ENCODE data around the gene TRAPPC8.
"Not testable (repeated sequence)": the region's sequence is repeated elsewhere in the genome, so short reads cannot be mapped to it uniquely, and the experiment has no call there.

Gene TRAPPC8

DNA sequence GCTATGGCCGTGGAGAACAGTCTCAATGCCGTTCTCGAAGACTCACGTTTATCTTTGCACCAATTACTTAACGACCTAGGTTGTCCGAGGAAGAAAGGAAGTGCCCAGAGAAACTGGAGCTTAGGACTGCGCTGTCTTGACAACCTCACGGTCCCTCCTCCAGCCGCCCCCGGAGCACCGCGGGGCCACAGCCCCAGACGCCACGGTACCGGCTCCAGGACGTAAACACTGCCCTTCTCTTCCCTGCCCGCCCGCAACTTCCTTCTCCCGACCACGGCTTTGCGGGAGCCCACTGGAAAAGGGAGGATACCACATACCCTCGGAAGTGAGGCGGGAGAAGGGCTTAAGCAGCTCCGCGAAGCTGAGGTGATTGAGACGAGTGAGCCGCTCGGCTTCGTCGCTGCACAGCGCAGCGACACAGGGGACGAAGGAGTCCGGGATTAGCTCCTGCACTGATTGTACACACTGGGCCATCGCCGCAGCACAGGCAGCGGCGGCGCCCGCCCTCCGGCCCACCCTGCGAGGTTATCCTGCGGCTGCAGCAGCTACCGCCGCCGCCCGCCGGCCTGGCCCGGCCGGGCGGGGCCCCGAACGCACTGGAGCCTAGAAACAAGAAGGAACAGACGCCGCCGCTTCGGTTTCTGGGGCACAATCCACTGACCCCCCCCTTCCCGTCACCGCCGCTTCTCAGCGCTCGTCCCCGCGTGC is 483 bp downstream of the TRAPPC8 start:
- in situ Hi-C loops (cut with HindIII; ENCODE audit: low sequenced_read_pairs): no loop called here

DNA sequence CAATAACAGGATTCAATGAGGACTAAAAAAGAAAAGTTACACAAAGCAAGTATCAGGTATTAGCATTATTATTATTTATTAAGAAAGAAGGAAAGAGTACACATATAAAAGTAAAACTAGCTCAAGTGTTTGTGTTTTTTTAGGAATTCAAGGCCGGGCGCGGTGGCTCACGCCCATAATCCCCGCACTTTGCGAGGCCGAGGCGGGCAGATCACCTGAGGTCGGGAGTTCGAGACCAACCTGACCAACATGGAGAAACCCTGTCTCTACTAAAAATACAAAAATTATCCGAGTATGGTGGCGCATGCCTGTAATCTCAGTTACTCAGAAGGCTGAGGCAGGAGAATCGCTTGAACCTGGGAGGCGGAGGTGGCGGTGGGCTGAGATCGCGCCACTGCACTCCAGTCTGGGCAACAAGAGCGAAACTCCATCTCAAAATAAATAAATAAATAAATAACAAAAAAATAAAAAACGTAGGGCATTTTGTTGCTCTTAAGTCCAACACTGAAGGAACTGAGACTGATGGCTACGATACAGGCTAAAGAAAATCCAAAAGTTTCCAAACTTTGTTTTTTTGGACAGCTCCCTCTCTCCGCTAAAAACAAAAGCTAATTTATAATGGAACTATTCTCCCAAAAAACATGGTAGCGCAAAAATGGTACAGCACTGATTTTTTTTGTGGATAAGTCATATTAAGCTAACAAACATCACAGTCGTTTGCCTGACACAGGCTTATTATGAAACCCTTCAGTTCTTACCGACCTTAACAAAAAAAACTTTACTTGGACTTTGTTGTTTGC is 1.7 kb downstream of the TRAPPC8 start:
- in situ Hi-C loops (cut with HindIII; ENCODE audit: low sequenced_read_pairs): no loop called here

DNA sequence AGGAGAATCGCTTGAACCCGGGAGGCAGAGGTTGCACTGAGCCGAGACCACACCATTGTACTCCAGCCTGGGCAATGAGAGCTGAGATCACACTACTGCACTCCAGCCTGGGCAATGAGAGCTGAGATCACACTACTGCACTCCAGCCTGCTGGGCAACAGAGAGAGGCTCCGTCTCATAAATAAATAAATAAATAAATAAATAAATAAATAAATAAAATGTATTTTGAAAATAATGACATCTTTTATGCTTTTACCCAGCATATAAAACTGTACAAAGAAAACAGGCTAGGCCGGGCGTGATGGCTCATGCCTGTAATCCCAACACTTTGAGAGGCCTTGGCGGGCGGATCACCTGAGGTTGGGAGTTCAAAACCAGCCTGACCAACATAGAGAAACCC is 8.2 kb downstream of the TRAPPC8 start:
- in situ Hi-C loops (cut with HindIII; ENCODE audit: low sequenced_read_pairs): not testable (repeated sequence)

DNA sequence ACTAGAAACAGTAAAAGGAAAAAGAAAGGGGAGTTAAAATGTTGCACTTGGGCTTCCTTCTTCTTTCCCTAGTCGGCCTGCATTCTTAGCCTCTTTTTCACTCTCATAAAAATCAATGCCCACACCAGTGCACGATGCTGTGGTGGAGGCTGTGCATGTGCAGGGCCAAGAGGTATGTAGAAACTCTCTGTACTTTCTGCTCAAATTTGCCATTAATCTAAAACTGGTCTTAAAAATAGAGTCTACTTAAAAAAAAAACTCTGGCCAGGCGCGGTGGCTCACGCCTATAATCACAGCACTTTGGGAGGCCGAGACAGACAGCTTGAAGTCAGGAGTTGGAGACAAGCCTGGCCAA is 11.1 kb downstream of the TRAPPC8 start:
- in situ Hi-C loops (cut with HindIII; ENCODE audit: low sequenced_read_pairs): no loop called here

DNA sequence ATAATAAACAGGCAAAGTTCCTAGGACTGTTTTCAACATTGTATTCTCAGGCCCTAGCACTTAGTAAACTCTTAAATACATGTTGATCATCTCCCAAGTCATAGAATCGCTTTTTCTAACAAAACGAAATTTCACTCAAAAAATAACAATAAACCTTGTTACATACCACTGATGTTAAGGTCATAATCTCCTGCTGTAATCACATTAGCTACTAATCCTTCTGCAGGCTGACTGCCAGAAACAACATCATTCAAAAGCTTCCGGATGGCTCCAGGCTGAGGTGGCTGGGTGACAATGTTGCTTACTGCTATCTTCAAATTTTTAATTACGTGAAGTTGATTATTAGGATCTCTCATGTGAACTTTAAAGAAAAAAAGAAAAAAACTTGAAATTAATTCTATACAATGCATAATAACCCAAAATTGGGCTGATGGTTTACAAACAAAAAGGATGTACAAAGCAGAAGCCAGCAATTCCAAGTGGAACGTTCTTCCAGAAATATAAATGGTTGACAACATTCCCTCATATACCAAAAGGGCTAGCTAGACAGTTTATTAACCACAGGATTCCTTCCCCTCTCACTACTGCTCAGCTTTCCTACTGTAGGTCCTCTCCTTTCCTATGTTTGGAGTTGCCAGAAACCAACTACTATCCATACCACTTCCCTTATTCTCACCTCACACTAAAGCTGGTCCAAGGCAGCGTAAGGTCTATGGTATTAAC is 11.6 kb downstream of the TRAPPC8 start:
- in situ Hi-C loops (cut with HindIII; ENCODE audit: low sequenced_read_pairs): no loop called here

DNA sequence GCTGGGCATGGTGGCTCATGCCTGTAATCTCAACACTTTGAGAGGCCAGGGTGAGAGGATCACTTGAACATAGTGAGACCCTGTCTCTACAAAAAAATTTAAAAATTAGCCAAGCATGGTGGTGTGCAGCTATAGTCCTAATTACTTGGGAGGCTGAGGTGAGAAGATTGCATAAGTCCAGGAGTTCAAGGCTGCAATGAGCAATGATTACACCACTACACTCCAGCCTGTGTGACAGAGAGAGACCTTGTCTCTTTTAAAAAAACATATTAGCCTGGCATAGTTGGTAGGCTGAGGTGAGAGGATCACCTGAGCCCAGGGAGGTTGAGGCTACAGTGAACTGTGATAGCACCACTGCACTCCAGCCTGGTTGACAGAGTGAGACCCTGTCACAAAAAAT is 13.7 kb downstream of the TRAPPC8 start:
- in situ Hi-C loops (cut with HindIII; ENCODE audit: low sequenced_read_pairs): no loop called here

DNA sequence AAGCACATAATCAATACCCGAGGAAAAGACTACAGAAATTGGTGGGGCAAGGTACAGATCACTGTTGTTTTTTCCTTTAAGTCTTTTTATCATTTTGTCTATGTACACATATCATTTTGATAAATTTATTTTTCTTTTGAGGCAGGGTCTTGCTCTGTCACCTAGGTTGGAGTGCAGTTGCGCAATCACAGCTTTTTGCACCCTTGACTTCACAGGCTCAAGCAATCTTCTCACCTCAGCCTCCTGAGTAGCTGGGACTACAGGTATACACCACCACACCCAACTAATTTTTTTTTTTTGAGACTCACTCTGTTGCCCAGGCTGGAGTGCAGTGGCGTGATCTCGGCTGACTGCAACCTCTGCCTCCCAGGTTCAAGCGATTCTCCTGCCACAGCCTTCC is 15.9 kb downstream of the TRAPPC8 start:
- in situ Hi-C loops (cut with HindIII; ENCODE audit: low sequenced_read_pairs): not testable (repeated sequence)

DNA sequence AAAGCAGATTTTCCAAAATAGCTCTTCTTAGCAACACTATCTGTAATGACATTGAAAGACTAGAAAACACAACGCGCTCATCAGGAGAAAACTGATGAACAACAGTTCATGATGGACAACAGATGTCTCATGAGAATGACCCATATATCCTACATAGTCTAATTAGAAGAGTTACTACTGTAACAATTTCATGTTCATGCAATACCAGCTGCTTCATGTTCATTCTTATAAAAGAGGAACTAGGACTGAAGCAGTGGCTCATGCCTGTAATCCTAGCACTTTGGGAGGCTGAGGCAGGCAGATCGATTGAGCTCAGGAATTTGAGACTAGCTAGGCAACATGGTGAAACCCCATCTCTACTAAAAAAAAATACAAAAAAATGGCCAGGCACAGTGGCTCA is 22.7 kb downstream of the TRAPPC8 start:
- in situ Hi-C loops (cut with HindIII; ENCODE audit: low sequenced_read_pairs): no loop called here

DNA sequence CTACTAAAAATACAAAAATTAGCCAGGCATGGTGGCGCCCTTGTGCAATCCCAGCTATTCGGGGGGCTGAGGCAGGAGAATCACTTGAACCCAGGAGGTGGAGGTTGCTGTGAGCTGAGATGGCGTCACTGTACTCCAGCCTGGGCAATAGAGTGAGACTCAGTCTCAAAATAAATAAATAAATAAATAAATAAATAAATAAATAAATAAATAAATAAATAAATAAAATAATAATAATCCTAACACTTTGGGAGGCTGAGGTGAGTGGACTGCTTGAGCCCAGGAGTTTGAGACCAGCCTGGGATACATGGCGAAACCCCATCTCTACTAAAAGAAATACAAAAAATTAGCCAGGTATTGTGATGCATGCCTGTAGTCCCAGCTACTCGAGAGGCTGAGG is 23.6 kb downstream of the TRAPPC8 start:
- in situ Hi-C loops (cut with HindIII; ENCODE audit: low sequenced_read_pairs): not testable (repeated sequence)

DNA sequence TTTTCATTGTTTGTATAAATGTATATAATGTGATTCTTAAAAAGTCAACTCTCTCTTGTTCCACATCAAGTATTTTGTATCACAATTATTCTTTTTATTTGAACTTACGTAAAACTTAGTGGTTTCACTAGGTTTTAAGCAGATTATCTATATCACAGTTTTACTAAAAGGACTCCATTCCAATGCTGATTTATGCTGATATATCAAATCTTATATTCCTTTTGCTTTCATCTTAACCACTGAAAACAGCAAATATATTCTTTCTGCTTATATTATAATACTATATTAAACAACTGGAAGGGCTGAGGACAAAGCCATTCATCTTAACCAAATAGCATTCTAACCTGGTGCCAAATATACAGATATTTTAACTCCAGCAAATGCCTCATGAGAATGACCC is 24.2 kb downstream of the TRAPPC8 start:
- in situ Hi-C loops (cut with HindIII; ENCODE audit: low sequenced_read_pairs): no loop called here

DNA sequence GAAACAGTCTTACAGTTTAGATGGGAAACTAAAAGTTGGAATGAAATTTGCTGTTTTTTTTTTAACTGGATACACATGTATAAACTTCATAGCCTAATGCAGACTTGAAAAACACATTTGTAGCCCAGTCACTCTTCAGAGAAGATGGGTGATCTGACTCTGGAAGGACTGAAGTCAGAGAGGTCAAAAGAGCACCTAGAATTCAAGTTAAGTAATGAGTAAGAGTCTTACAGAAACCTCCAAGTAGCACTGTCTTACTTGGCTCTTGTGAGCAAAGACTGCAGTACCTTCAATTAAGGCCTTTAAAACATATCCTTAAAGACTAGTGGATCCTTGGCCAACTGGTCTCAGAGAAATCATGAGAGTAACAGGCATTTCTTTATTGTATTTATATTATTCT is 41.9 kb downstream of the TRAPPC8 start:
- in situ Hi-C loops (cut with HindIII; ENCODE audit: low sequenced_read_pairs): no loop called here

DNA sequence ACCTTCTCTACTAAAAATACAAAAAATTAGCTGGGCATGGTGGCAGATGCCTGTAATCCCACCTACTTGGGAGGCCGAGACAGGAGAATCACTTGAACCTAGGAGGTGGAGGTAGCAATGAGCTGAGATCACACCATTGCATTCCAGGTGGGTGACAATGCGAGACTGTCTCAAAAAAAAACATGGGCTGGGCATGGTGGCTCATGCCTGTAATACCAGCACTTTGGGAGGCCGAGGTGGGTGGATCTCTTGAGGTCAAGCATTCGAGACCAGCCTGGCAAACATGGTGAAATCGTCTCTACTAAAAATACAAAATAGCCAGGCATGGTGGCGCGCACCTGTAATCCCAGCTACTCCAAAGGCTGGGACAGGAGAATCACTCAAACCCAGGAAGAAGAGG is 43.2 kb downstream of the TRAPPC8 start:
- in situ Hi-C loops (cut with HindIII; ENCODE audit: low sequenced_read_pairs): not testable (repeated sequence)

DNA sequence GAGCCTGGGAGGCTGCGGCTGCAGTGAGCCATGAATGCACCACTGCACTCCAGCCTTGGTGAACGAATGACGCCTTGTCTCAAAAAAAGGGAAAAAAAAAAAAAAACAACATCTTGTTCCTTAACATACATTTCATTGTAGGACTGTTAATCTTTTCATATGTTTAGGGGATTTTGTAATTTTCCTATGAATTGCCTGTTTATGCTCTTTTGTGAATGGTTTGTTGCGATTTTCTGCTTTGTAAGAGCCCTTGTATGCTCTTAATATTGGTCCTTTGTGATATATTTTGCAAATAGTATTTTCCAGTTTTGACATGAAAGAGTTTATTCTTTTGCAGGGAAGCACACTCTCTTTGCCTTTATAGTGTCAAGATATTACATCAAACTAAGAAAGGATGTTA is 50.0 kb downstream of the TRAPPC8 start:
- in situ Hi-C loops (cut with HindIII; ENCODE audit: low sequenced_read_pairs): no loop called here

DNA sequence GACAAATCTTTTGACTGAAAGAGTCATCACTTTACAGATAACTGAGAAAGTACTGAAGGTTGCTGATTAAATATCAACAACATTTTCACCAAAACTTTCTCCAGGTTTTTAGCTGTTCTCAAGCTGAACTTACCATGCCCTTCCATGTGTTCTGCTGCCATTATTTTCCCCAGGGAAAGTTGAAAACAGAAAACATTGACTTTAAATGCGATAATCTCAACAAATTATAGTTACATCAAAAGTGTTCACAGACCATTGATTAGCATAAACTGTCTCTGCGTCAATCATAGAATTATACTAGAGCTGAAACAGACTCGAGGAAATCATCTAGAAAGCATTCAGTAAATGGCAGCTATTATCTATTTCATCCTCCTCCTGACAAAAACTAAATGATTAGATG is 51.4 kb downstream of the TRAPPC8 start:
- in situ Hi-C loops (cut with HindIII; ENCODE audit: low sequenced_read_pairs): no loop called here

DNA sequence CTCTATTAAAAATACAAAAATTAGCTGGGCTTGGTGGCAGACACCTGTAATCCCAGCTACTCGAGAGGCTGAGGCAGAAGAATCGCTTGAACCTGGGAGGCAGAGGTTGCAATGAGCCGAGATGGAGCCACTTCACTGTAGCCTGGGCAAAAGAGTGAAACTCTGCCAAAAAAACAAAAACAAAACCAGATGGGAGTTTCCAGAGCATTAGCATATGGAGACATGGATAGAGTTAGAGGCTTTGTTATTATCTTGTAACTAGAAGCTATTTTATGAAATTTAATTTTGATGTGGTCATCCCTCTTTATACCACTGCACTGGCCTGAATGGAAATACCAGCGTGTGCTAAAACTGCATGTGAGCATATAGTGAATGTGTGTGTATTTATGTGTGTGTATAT is 58.9 kb downstream of the TRAPPC8 start:
- in situ Hi-C loops (cut with HindIII; ENCODE audit: low sequenced_read_pairs): no loop called here

DNA sequence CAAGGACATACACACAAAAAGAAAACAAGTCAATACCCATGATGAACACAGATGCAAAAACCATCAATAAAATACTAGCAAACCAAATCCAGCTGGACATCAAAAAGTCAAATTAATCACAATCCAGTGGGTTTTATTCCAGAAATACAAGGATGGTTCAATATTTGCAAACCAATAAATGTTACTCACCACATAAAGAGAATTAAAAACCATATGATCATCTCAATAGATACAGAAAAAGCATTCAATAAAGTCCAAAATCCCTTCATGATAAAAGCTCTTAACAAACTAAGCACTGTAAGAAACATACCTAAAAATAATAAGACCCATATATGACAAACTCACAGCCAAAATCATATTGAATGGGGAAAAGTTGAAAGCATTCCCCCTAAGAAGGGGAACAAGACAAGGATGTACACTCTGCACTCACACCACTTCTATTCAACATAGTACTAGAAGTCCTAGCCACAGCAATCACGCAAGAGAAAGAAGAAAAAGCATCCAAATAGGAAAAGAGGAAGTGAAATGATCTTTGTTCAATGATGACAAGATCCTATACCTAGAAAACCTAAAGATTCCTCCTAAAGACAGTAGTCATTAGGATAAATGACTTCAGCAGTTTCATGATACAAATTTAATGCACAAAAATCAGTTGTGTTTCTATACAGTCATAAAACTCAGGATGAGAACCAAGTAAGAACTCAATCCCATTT is 62.6 kb downstream of the TRAPPC8 start:
- in situ Hi-C loops (cut with HindIII; ENCODE audit: low sequenced_read_pairs): no loop called here

DNA sequence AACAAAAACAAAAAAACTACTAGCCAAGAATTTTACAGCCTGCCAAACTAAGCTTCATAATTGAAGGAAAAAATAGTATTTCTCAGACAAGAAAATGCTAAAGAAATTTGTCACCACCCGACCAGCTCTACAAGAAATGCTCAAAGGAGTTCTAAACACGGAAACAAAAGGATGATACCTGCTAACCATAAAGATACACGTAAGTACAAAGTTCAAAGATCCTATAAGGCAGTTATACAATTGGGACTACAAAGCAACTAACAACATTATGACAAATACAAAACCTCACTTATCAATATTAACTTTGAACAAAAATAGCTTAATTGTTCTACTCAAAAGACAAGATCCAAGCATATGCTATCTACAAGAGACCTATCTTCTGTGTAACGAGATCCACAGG is 64.6 kb downstream of the TRAPPC8 start:
- in situ Hi-C loops (cut with HindIII; ENCODE audit: low sequenced_read_pairs): no loop called here

DNA sequence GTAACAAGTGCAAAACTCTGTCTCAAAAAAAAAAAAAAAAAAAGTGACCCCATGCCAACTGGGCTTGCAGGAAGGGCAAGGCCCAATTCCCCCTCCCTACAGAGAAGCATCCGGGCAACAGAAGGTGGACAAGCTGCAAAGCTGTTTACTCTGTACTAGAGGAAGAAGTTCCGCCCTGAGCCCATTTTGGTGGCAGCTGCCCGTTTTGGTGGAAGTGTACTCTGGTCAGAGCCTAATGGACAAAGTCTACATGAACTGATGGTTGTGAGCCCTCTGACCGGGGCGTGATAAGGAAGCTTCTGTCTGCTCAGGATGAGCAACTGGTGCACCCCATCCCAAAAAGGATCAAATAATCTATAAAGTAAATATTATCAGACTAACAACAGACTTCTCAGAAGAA is 65.0 kb downstream of the TRAPPC8 start:
- in situ Hi-C loops (cut with HindIII; ENCODE audit: low sequenced_read_pairs): no loop called here

DNA sequence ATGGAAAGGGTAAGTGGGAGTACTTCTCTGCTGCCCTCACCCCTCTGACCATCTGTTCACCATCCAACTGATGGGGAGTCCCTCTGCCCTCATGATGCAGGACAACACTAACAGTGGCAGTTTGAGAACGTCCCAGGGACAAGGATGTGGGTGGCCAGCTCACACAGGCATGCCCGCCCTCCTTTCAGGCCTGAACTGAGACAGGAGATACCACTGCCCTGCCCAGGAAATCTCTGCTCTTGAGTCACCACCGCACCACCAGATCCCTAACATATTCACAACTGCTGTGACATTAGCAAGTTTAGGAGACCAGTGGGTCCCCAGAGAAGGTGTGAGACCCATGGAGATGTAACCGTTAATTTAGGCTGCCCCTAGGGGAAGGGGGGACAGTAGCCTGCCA is 66.2 kb downstream of the TRAPPC8 start:
- in situ Hi-C loops (cut with HindIII; ENCODE audit: low sequenced_read_pairs): no loop called here

DNA sequence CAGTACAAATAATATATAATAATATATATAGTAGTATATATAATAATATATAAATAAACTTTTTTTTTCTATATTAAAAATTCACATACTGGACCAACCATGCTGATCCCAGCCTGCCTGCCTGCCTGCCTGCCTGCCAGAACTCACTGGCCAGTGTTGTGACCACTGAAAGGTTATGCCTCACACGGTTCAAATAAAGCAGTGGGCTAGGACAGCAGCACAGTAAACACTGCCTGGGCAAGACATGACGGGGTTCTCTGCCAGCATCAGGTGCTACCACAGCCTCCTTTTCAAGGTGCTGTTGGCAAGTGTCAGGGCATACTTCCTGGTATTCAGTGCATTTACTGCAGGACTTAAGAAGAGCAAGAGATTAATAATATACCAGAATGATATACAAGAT is 67.6 kb downstream of the TRAPPC8 start:
- in situ Hi-C loops (cut with HindIII; ENCODE audit: low sequenced_read_pairs): no loop called here

DNA sequence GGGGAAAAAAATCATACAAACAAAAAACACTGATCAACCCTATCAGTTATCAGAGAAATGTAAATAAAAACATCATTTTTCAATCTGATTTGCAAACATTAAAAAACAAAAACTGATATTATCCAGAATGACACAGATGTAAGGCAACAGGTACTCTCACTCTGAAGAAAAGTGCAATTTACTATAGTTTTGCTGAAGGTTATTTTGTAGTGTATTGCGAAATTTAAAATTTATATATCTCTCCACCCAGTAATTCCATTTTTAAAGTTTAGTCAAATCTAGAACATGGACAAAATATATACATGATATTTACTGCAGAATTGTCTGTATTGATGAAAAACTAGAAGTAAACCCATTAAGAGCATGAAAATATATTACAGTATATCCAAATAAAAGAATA is 79.8 kb downstream of the TRAPPC8 start:
- in situ Hi-C loops (cut with HindIII; ENCODE audit: low sequenced_read_pairs): no loop called here

Data from endothelial cell of hepatic sinusoid (primary cell).